AG20443 (cell line): Measurements from ENCODE around the gene MBOAT1.
"Not testable (repeated sequence)": the region's sequence is repeated elsewhere in the genome, so short reads cannot be mapped to it uniquely, and the experiment has no call there.

Source experiments
- DNase-seq: peaks from one replicate; pipeline ENCODE4 v3.0.0; 2012; ENCODE audit warnings: low spot score, mixed read lengths

The MBOAT1 gene

GRCh38 chr6:20212392-20213111 is at the start of gene MBOAT1:
Gene MBOAT1 (minus strand): TSS chr6:20212469. CDS start chr6:20212234, 235 bp downstream.
- peak; percentile 96 for DNase-seq

GRCh38 chr6:20261685-20262084 is 49.4 kb upstream of the MBOAT1 start:
- DNase-seq, result no peak

DNA sequence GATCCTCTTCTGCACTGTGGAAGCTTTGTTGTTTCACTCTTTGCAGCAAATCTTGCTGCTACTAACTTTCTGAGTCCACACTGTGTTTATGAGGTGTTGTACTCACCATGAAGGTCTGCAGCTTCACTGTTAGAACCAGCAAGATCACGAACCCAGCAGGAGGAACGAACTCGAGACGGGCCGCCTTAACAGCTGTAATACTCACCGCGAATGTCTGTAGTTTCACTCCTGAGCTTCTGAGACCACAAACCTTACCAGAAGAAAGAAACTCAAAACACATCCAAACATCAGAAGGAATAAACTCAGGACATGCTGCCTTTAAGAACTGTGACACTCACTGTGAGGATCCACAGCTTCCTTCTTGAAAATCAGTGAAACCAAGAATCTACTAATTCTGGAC is 48.1 kb upstream of the MBOAT1 start:
- DNase-seq, result no peak

DNA sequence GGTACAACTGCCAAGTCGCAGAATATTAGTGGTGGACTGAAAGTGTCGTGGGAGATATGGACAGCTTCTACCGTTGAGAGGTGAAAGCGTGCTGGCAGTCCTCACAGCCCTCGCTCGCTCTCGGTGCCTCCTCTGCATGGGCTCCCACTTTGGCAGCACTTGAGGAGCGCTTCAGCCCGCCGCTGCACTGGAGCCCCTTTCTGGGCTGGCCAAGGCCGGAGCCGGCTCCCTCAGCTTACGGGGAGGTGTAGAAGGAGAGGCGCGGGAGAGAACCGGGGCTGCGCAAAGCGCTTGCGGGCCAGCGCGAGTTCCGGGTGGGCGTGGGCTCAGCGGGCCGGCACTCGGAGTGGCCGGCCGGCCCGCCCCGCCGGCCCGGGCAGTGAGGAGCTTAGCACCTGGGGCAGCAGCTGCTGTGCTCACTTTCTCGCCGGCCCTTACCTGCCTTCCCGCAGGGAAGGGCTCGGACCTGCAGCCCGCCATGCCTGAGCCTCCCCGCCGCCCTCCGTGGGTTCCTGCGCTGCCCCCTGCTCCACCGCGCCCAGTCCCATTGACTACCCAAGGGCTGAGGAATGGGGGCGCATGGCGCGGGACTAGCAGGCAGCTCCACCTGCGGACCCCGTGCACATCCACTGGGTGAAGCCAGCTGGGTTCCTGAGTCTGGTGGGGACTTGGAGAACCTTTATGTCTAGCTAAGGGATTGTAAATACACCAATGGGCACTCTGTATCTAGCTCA is 47.2 kb upstream of the MBOAT1 start:
- DNase-seq, result no peak

DNA sequence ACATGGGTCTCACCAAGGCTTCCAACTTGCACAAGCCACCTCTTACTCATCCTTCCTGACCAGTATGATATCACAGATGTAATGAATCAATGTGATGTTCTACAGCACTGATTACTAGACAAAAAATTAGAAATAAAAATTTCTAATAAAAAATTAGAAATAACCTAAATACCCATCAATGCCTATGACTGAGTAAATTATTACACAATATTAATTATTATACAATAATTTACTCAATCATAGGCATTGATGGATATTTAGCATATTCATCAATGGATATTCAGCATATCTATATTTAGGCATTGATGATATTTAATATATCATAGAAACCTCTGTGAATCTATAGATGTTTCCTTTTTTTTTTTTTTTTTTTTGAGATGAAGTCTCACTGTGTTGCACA is 43.2 kb upstream of the MBOAT1 start:
- no peak for DNase-seq

DNA sequence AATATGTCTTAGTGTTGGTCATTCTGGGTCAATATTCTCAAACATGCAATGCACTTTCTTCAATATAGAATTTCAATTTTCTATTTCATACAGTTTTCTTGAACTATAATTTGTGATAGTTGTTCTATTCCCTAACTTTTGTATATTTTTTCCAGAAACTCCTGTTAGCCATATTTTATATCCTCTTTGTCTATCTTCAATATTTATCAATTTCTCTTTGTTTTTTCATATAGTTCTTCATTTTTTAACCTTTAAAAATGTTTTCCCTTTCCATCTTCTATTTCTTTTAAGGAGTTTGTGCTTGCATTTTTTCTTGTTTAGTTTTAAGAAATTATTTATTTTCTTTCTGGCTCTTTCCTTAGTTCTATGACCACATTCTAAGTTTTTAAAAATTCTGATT is 42.0 kb upstream of the MBOAT1 start:
- no peak for DNase-seq

DNA sequence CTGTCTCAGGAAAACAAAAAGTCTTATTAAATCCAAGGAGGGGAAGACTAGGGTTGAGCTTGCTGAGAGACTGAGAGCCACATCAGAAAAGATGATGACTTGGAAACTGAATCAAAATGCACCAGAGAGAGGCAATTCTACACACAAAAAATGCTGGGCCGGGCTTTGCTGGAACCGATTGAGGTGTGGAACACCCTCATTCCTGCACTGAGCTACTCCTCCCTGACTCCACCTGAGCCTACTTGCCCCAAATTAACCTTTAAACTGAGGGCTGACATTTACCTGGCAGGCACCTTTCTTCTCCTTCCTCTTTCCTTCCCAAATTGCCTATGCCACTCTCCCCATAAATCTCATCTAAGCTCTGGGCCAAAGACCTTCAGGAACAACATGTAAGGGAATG is 40.8 kb upstream of the MBOAT1 start:
- no peak for DNase-seq

DNA sequence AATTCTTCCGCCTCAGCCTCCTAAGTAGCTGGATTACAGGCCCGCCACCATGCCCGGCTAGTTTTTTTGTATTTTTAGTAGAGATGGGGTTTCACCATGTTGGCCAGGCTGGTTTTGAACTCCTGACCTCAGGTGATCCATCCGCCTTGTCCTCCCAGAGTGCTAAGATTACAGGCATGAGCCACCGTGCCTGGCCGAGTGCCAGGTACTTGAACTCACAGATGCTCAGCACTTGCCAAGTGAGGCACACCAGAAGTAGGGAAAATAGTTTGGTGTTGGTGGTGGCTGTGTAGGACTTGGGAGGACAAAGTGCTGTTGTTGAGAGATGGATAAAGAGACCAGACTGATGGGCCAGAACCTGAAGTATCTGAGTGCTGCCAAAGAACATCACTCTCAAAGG is 40.0 kb upstream of the MBOAT1 start:
- DNase-seq, result no peak

DNA sequence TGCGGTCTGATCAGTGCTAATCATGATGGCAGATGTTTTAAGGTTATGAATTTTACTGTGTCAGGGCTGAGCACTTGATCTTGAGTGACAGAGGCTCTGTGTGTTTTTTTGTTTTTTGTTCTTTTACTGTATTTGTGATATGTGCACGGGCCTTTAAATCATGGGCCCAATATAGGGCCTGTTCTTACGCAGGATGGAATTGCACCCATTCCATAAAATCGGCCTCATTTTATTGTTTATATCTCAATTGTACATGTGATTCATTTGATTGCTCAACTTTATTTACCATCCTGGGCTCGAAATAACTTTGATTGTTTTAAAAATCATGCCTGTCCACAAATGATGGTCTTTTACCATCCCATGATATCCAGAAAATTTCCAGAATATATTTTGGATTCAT is 39.3 kb upstream of the MBOAT1 start:
- DNase-seq, result no peak

DNA sequence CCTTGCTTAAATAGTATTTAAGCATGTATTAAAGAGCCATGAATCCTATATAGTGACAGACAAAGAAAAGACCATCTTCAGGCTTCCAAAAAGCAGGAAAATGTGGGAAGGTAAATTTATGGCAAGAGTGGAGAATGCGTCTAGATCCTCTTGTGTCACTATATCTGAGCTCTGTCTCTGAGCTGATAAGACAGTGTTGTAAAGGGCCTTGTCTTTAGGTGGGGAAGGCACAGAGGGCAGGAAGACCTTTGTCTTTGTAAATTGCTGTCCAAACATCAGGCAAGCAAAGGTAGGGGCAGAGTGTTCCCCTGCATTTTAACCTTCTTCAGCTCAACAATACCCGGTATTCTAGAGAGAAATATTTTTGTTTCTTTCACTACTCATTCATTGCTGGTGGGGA is 33.9 kb upstream of the MBOAT1 start:
- DNase-seq, result no peak

GRCh38 chr6:20244807-20245681 is 32.8 kb upstream of the MBOAT1 start:
- not testable (repeated sequence) for DNase-seq

GRCh38 chr6:20243288-20243687 is 31.0 kb upstream of the MBOAT1 start:
- no peak for DNase-seq

- DNase-seq, result no peak
Observed at GRCh38 chr6:20242397-20242796, 30.1 kb upstream of the MBOAT1 start.

- DNase-seq, result no peak
Observed at GRCh38 chr6:20241102-20241501, 28.8 kb upstream of the MBOAT1 start.

DNA sequence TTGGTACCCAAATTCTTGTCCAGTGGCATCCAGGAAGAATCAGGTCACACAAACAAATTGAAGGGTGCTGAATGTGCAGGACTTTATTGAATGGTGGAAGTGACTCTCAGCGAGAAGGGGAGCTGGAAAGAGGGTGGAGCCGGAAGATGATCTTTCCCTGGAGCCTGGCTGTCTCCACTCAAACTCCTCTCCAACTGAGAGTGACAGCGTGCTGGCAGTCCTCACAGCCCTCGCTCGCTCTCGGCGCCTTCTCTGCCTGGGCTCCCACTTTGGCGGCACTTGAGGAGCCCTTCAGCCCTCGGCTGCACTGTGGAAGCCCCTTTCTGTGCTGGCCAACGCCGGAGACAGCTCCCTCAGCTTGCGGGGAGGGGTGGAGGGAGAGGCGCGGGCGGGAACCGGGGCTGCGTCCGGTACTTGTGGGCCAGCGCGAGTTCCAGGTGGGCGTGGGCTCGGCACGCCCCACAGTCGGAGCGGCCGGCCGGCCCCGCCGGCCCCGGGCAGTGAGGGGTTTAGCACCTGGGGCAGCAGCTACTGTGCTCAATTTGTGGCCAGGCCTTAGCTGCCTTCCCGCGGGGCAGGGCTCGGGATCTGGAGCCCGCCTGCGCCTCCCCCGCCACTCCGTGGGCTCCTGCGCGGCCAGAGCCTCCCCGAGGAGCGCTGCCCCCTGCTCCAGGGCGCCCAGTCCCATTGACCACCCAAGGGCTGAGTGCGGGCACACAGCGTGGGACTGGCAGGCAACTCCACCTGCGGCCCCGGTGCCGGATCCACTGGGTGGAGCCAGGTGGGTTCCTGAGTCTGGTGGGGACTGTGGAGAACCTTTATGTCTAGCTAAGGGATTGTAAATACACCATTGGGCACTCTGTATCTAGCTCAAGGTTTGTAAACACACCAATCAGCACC is 26.7 kb upstream of the MBOAT1 start:
- DNase-seq, result no peak

GRCh38 chr6:20237677-20238460 is 25.6 kb upstream of the MBOAT1 start:
- DNase-seq, result no peak

DNA sequence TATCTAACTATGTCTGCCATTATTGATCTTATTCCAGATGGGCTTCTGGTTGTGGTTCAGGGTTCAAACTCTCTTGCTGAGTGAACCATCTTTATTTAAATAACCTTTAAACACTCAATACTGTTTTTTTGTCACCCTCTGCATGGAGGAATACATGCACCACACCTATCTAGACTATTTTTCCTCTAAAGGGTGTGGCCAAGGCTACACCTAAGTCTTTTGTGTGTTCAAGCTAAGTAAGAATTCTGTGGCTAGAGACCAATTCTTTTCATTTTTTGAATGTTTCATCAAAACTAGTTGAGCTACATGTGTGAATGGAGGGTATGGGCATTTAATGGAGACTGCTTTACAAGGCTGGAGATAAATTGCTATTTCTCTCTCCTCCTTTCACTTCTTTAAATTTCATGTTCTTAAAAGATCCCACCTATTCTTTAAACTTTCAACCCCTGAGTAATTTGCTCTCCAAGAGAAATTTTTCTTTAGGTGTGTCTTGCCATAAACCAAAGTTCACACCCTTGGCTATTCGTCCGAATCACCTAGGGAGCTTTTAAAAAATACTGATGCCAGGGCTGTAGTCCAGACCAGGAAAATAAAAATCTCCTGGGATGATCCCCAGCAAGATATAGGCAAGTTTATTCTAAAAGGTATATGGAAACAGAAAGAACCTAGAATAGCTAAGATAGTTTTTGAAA is 24.8 kb upstream of the MBOAT1 start:
- DNase-seq, result no peak

DNA sequence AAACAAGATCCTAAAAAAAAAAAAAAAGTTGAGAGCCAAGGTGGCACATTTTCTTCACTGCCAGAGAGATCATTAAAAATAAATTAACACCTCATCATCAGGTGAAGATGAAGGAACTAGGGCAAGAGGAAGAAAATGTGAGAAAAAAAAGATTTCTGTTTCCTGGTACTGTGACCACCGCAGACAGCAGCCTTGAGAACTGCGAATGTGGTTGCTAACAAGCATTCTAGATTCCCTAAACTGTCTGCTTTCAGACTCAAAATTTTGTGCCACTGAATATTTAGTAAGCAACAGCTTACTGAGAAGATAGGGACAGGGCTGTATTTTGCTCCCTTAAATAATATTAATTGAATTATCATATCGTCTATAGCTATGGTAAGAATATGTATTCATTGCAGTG is 24.1 kb upstream of the MBOAT1 start:
- no peak for DNase-seq

DNA sequence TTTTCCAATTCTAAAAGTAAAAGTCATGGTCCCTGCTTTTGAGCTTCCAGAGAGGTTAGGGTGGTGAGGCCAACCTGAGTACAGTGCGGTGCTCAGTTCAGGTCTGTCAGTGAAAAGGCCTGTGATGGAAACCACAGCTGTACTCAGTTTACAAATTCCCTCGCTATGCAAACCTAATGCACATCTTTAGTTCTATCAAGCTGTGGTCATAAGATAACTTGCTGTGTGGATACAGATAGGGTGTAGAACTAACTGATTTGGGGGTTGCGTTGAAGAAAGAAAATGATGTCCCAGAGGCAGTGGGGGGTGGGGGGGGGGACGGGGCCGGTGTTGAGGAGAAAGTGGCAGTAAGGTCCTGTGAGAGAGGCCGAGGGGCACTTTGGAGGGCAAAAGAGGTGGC is 22.8 kb upstream of the MBOAT1 start:
- no peak for DNase-seq

- peak; percentile 34 for DNase-seq
Observed at GRCh38 chr6:20234136-20234535, 21.9 kb upstream of the MBOAT1 start.
